ENCODE data around the gene RUNX2. TPM values are rescaled to one million over a fixed set of nuclear protein-coding genes. Genes with fewer than 3 reads are reported as not detected.

Gene RUNX2
- polyA plus RNA-seq, 1 of the 3 experiments (the other 2 are of a cell fraction), result 4.4 TPM

DNA sequence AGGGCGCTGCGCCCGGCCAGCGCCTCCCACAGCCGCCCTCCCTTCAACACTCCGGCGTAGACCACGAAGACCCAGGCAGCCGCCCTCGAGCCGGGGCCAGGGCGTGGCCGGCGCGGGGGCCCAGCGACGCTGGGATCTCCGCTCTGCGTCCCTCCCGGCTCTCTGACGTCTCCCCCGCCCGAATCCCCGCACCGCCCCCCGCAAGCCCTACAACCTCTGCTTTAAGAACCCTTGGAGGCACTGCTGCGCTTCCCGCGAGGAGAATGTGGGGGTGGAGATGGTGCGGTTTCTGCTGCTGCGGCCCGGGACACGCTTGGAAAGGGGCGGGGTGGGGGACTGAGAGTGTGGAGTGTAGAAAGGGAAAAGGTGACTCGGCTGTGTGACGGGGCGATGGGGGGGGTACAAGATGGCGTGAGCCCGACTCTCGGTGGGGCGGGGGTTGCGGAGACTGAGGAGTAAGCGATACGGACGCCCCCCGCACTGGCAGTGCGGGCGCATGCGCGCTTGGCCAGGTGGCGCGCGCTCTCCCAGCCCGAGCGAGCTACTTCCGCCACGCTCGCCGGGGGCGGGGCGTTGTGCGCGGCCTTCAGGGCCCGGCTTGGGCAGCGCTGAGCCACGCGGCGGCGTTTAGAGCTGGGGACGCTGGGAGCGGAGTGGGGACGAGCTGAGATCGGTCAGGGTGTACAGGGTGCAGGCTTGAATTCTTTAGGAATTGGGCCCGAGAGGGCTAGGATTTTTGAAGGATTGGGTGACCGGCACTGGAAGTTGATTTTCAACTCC, 49.6 kb downstream of the RUNX2 start, which contains the start of gene SUPT3H:
TSS of gene SUPT3H (minus strand) at position 381 of the 780 bp plus-strand sequence.
- Histone ChIP-seq H3K36me3 (replicated peaks in 1 of 2; ENCODE audit: control insufficient read depth in 1 of 2, insufficient read depth in 2 of 2, low read length in 1 of 2) (no peaks in the 10 kb centered on the region), H3F3A (replicated peaks; ENCODE audit: insufficient read depth) (peaks cover 7% of the 10 kb centered on the region), H3K9ac (peak within 1 kb of the TSS; percentile 97), H3K27me3 (ENCODE audit: insufficient read depth) (no peaks in the 10 kb centered on the region), H3K4me2 (peak within 1 kb of the TSS; percentile 88), H3K9me2 (no peaks in the 10 kb centered on the region), H2AFZ (ENCODE audit: low read depth) (peak within 1 kb of the TSS; percentile 97), H4K20me1 (ENCODE audit: insufficient read depth) (no peaks in the 10 kb centered on the region), H3K4me3 (ENCODE audit: low read depth in 2 of 2, low read length in 1 of 2) (peak within 1 kb of the TSS; percentile 67 to 80), H3K9me3 (no peaks in the 10 kb centered on the region), H3K4me1 (ENCODE audit: control insufficient read depth in 1 of 2, insufficient read depth in 2 of 2, low read depth in 1 of 2, low read length in 1 of 2) (peaks cover 0 to 5% of the 10 kb centered on the region in 2 experiments; a peak in 2 of 4 replicates), H3K27ac (ENCODE audit: low read depth in 2 of 2, low read length in 1 of 2) (peak within 1 kb of the TSS; percentile 94 to 98), H3K79me2 (ENCODE audit: insufficient read depth) (peaks cover 20% of the 10 kb centered on the region; the same call in 1 of the 2 replicates)
- 0% methylated on average over 43 of the region's 75 CpGs for WGBS (ENCODE audit: low lambda C conversion rate)
- POLR2A ChIA-PET, result interaction anchor here (0.6 to 1.5 kb wide), 8 partner anchors 8 to 901 kb away, joined by 3 to 7 read pairs (median 3); no protein-coding TSS in a partner anchor
- DNase-seq, result peak; percentile 95
- CTCF ChIA-PET, result interaction anchor here (1.7 to 2.0 kb wide), 2 partner anchors 722 to 902 kb away, joined by 6 to 7 read pairs; no protein-coding TSS in a partner anchor
- TF ChIP-seq, protein P1, sequence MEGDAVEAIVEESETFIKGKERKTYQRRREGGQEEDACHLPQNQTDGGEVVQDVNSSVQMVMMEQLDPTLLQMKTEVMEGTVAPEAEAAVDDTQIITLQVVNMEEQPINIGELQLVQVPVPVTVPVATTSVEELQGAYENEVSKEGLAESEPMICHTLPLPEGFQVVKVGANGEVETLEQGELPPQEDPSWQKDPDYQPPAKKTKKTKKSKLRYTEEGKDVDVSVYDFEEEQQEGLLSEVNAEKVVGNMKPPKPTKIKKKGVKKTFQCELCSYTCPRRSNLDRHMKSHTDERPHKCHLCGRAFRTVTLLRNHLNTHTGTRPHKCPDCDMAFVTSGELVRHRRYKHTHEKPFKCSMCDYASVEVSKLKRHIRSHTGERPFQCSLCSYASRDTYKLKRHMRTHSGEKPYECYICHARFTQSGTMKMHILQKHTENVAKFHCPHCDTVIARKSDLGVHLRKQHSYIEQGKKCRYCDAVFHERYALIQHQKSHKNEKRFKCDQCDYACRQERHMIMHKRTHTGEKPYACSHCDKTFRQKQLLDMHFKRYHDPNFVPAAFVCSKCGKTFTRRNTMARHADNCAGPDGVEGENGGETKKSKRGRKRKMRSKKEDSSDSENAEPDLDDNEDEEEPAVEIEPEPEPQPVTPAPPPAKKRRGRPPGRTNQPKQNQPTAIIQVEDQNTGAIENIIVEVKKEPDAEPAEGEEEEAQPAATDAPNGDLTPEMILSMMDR (IDR thresholded peaks at IDR 0.05), result 0 out of 2 replicates have a peak, but pooled peaks have one; percentile 16
- peak; percentile 41; the same call in 1 of the 2 replicates for TF ChIP-seq SIN3A (IDR thresholded peaks at IDR 0.05; ENCODE audit: borderline replicate concordance, low read depth, low read length)
- no peak for TF ChIP-seq FOXM1 (IDR thresholded peaks at IDR 0.05; ENCODE audit: low read depth)
- TF ChIP-seq CHD2 (IDR thresholded peaks at IDR 0.05; ENCODE audit: low read length, partially characterized antibody), result peak; percentile 32
- TF ChIP-seq, protein P2, sequence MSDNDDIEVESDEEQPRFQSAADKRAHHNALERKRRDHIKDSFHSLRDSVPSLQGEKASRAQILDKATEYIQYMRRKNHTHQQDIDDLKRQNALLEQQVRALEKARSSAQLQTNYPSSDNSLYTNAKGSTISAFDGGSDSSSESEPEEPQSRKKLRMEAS (IDR thresholded peaks at IDR 0.05; ENCODE audit: low read depth), result peak; percentile 97
- TF ChIP-seq GABPA (IDR thresholded peaks at IDR 0.05; ENCODE audit: low read depth), result peak; percentile 53
- peak; percentile 84 for TF ChIP-seq NRF1 (IDR thresholded peaks at IDR 0.05; ENCODE audit: low read depth, low read length)
- peak; percentile 42; the same call in 1 of the 2 replicates for TF ChIP-seq NFIC (IDR thresholded peaks at IDR 0.05; ENCODE audit: borderline replicate concordance)
- TF ChIP-seq POLR2AphosphoS5 (IDR thresholded peaks at IDR 0.05; ENCODE audit: low read depth, low read length), result peak; percentile 81
- no peak for TF ChIP-seq GATA2 (CRISPR knock-in tag; IDR thresholded peaks at IDR 0.05)
- TF ChIP-seq, protein P3, sequence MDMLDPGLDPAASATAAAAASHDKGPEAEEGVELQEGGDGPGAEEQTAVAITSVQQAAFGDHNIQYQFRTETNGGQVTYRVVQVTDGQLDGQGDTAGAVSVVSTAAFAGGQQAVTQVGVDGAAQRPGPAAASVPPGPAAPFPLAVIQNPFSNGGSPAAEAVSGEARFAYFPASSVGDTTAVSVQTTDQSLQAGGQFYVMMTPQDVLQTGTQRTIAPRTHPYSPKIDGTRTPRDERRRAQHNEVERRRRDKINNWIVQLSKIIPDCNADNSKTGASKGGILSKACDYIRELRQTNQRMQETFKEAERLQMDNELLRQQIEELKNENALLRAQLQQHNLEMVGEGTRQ (IDR thresholded peaks at IDR 0.05; ENCODE audit: borderline replicate concordance, low read depth, low read length), result no peak
- no peak for TF ChIP-seq MEF2A (IDR thresholded peaks at IDR 0.05; ENCODE audit: borderline replicate concordance, low read depth)
- peak; percentile 84 for TF ChIP-seq MXI1 (IDR thresholded peaks at IDR 0.05; ENCODE audit: low read depth, low read length)
- peak; percentile 48; the same call in 1 of the 2 replicates for TF ChIP-seq FOXJ3 (CRISPR knock-in tag; IDR thresholded peaks at IDR 0.05)
- peak; percentile 77 for TF ChIP-seq YY1 (IDR thresholded peaks at IDR 0.05; ENCODE audit: low read depth)
- TF ChIP-seq TAF1 (IDR thresholded peaks at IDR 0.05; ENCODE audit: borderline replicate concordance, low read depth, low read length), result peak; percentile 79
- peak; percentile 21; the same call in 1 of the 2 replicates for TF ChIP-seq SMC3 (IDR thresholded peaks at IDR 0.05; ENCODE audit: low read depth, low read length)
- TF ChIP-seq, protein P4, sequence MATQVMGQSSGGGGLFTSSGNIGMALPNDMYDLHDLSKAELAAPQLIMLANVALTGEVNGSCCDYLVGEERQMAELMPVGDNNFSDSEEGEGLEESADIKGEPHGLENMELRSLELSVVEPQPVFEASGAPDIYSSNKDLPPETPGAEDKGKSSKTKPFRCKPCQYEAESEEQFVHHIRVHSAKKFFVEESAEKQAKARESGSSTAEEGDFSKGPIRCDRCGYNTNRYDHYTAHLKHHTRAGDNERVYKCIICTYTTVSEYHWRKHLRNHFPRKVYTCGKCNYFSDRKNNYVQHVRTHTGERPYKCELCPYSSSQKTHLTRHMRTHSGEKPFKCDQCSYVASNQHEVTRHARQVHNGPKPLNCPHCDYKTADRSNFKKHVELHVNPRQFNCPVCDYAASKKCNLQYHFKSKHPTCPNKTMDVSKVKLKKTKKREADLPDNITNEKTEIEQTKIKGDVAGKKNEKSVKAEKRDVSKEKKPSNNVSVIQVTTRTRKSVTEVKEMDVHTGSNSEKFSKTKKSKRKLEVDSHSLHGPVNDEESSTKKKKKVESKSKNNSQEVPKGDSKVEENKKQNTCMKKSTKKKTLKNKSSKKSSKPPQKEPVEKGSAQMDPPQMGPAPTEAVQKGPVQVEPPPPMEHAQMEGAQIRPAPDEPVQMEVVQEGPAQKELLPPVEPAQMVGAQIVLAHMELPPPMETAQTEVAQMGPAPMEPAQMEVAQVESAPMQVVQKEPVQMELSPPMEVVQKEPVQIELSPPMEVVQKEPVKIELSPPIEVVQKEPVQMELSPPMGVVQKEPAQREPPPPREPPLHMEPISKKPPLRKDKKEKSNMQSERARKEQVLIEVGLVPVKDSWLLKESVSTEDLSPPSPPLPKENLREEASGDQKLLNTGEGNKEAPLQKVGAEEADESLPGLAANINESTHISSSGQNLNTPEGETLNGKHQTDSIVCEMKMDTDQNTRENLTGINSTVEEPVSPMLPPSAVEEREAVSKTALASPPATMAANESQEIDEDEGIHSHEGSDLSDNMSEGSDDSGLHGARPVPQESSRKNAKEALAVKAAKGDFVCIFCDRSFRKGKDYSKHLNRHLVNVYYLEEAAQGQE (IDR thresholded peaks at IDR 0.05; ENCODE audit: low read depth, low read length), result peak; percentile 27; the same call in 1 of the 2 replicates
- TF ChIP-seq ELF1 (IDR thresholded peaks at IDR 0.05), result peak; percentile 90
